GM23338 (cell line): ENCODE measurements around the gene GGT6. TPM values are rescaled to one million over a fixed set of nuclear protein-coding genes. Genes with fewer than 3 reads are reported as not detected.
A peak's percentile ranks its signal among the peaks of the same experiment; 100 is the strongest.

Experiments used
- ATAC-seq: fragments of 200-7000 bp; cut with Tn5 transposase; 3 replicates; pipeline ENCODE4 v1.9.1; 2020
- DNase-seq: peaks from one replicate; pipeline ENCODE4 v3.0.0-alpha.2; 2015; ENCODE audit warnings: low spot score
- H2AFZ ChIP-seq: fragments of 200-600 bp; sonication (generic); 2 replicates; pipeline ENCODE4 v1.8.0; 2016; ENCODE audit warnings: antibody characterized with exemption, mild to moderate bottlenecking, moderate library complexity
- H3F3A ChIP-seq: fragments of 200-600 bp; sonication (generic); replicated peaks from 2 replicates; pipeline ENCODE4 v1.8.0; 2017; ENCODE audit warnings: antibody characterized with exemption, mixed run types, low read depth
- H3K27ac ChIP-seq: fragments of 200-600 bp; sonication (generic); 2 replicates; pipeline ENCODE4 v1.6.1; 2016; ENCODE audit warnings: low read depth
- H3K27me3 ChIP-seq: fragments of 200-600 bp; sonication (generic); 2 replicates; pipeline ENCODE4 v1.8.0; 2016; ENCODE audit warnings: mild to moderate bottlenecking, mixed run types, moderate library complexity; ENCODE audit not compliant: insufficient read depth
- H3K36me3 ChIP-seq: fragments of 200-600 bp; sonication (generic); 2 replicates; pipeline ENCODE4 v1.8.0; 2016; ENCODE audit warnings: mild to moderate bottlenecking; ENCODE audit not compliant: insufficient read depth
- H3K4me1 ChIP-seq: fragments of 200-600 bp; sonication (generic); 2 replicates; pipeline ENCODE4 v1.8.0; 2016; ENCODE audit warnings: mild to moderate bottlenecking, moderate library complexity; ENCODE audit not compliant: insufficient read depth
- H3K4me2 ChIP-seq: fragments of 200-600 bp; sonication (generic); 2 replicates; pipeline ENCODE4 v1.7.1; 2017; ENCODE audit warnings: mixed run types
- H3K4me3 ChIP-seq: fragments of 200-600 bp; sonication (generic); 2 replicates; pipeline ENCODE4 v1.6.1; 2016; ENCODE audit warnings: mixed run types
- H3K79me2 ChIP-seq: fragments of 200-600 bp; sonication (generic); replicated peaks from 2 replicates; pipeline ENCODE4 v1.8.0; 2017; ENCODE audit warnings: mild to moderate bottlenecking; ENCODE audit not compliant: insufficient read depth
- H3K9me2 ChIP-seq: fragments of 200-600 bp; sonication (generic); 2 replicates; pipeline ENCODE4 v1.8.0; 2017; ENCODE audit not compliant: insufficient read depth
- H4K20me1 ChIP-seq: fragments of 200-600 bp; sonication (generic); replicated peaks from 2 replicates; pipeline ENCODE4 v1.8.0; 2017; ENCODE audit warnings: mild to moderate bottlenecking; ENCODE audit not compliant: insufficient read depth
- H3K27ac Mint-ChIP-seq: 2 replicates; pipeline ENCODE4 v1.8.0; 2020; ENCODE audit warnings: inconsistent platforms, mild to moderate bottlenecking, moderate library complexity, mixed read lengths
- H3K27me3 Mint-ChIP-seq: 3 replicates; pipeline ENCODE4 v1.8.0; 2022; ENCODE audit warnings: low read depth, mild to moderate bottlenecking, moderate library complexity, mixed read lengths, inconsistent platforms; ENCODE audit not compliant: insufficient read depth, poor library complexity
- H3K36me3 Mint-ChIP-seq: 3 replicates; pipeline ENCODE4 v1.8.0; 2021; ENCODE audit warnings: low read depth, mild to moderate bottlenecking, inconsistent platforms, moderate library complexity, mixed read lengths
- H3K4me1 Mint-ChIP-seq: 3 replicates; pipeline ENCODE4 v1.8.0; 2020; ENCODE audit warnings: mild to moderate bottlenecking, inconsistent platforms, mixed read lengths
- H3K4me3 Mint-ChIP-seq: 3 replicates; pipeline ENCODE4 v1.8.0; 2021; ENCODE audit warnings: moderate library complexity, mild to moderate bottlenecking, inconsistent platforms, mixed read lengths
- H3K9me3 Mint-ChIP-seq: 3 replicates; pipeline ENCODE4 v1.8.0; 2020; ENCODE audit warnings: moderate library complexity, mild to moderate bottlenecking, inconsistent platforms, mixed read lengths
- CREB1 ChIP-seq: fragments of 250-450 bp; sonication (Bioruptor Pico); IDR thresholded peaks from 2 replicates; pipeline ENCODE4 v1.5.0; 2020; ENCODE audit warnings: low read depth, mild to moderate bottlenecking, moderate library complexity
- EZH2 ChIP-seq: fragments of 200-600 bp; sonication (generic); IDR thresholded peaks from one replicate; pipeline ENCODE4 v1.8.0; 2017; ENCODE audit warnings: antibody characterized with exemption, mild to moderate bottlenecking, low read depth; ENCODE audit not compliant: unreplicated experiment
- JUNB ChIP-seq: IDR thresholded peaks from one replicate; pipeline ENCODE4 v1.6.1; 2016; ENCODE audit warnings: antibody characterized with exemption; ENCODE audit not compliant: unreplicated experiment
- NANOG ChIP-seq: IDR thresholded peaks from 2 replicates; pipeline ENCODE4 v1.6.1; 2016; ENCODE audit warnings: antibody characterized with exemption, borderline replicate concordance
- POLR2AphosphoS5 ChIP-seq: IDR thresholded peaks from 2 replicates; pipeline ENCODE4 v1.6.1; 2016; ENCODE audit warnings: antibody characterized with exemption, low read depth
- STAT1 ChIP-seq: IDR thresholded peaks from one replicate; pipeline ENCODE4 v1.6.1; 2016; ENCODE audit warnings: antibody characterized with exemption; ENCODE audit not compliant: unreplicated experiment
- polyA plus RNA-seq: library from polyadenylated mRNA; unstranded; fragments of >200 nt; fragmentation: Nextera tagmentation; extraction: Ambion mirVana; gene quantifications from 2 replicates; pipeline ENCODE4 v1.2.1, GENCODE V29; 2016
- total RNA-seq: library from RNA; depleted of rRNA; stranded (reverse); fragments of >200 nt; shearing (Covaris generic); gene quantifications from 2 replicates; pipeline ENCODE4 v1.2.3, GENCODE V29; 2014
- TF ChIP-seq, protein P1 (sequence below): fragments of 250-450 bp; sonication (Bioruptor Pico); IDR thresholded peaks from 2 replicates; pipeline ENCODE4 v1.5.0; 2020; ENCODE audit warnings: mild to moderate bottlenecking, moderate library complexity
- TF ChIP-seq, protein P2 (sequence below): IDR thresholded peaks from 2 replicates; pipeline ENCODE4 v1.6.1; 2016; ENCODE audit warnings: antibody characterized with exemption
- TF ChIP-seq, protein P3 (sequence below), 2 experiments: fragments of 200-600 bp in 1 of 2; sonication (generic) in 1 of 2; conservative IDR thresholded peaks; 2 replicates each; pipeline versions ENCODE4 v1.5.1 to v1.6.1; 2016 to 2017; ENCODE audit warnings: antibody characterized with exemption in 2 of 2, low read depth in 2 of 2, mild to moderate bottlenecking in 2 of 2, moderate library complexity in 1 of 2

GGT6 gene
- total and polyA plus RNA-seq, 2 experiments from 2014 or later = 0.24 TPM; not detected in 1

DNA sequence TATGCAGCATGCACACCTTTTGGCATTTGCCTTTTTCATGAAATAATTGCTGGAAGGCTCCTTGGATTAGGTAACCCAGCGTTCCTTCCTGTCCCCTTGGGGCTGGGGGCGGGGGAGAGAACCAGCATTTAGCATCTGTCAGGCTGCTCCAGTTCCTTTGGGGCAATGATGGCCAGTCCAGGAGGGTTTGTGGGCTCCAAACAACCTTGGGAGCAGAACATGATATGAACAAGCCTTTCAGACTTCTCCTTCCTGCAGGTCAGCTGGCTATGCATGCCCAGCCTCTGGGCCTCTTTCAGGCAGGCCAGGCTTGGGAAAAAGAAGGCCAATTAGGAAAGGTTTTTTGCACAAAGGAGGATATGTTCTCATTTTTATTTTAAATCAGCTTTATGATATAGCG, 22.8 kb upstream of the GGT6 start:
- TF ChIP-seq NANOG (no peak), EZH2 (no peak), POLR2AphosphoS5 (no peak), JUNB (no peak), CREB1 (no peak), STAT1 (no peak)
- TF ChIP-seq, protein P1, sequence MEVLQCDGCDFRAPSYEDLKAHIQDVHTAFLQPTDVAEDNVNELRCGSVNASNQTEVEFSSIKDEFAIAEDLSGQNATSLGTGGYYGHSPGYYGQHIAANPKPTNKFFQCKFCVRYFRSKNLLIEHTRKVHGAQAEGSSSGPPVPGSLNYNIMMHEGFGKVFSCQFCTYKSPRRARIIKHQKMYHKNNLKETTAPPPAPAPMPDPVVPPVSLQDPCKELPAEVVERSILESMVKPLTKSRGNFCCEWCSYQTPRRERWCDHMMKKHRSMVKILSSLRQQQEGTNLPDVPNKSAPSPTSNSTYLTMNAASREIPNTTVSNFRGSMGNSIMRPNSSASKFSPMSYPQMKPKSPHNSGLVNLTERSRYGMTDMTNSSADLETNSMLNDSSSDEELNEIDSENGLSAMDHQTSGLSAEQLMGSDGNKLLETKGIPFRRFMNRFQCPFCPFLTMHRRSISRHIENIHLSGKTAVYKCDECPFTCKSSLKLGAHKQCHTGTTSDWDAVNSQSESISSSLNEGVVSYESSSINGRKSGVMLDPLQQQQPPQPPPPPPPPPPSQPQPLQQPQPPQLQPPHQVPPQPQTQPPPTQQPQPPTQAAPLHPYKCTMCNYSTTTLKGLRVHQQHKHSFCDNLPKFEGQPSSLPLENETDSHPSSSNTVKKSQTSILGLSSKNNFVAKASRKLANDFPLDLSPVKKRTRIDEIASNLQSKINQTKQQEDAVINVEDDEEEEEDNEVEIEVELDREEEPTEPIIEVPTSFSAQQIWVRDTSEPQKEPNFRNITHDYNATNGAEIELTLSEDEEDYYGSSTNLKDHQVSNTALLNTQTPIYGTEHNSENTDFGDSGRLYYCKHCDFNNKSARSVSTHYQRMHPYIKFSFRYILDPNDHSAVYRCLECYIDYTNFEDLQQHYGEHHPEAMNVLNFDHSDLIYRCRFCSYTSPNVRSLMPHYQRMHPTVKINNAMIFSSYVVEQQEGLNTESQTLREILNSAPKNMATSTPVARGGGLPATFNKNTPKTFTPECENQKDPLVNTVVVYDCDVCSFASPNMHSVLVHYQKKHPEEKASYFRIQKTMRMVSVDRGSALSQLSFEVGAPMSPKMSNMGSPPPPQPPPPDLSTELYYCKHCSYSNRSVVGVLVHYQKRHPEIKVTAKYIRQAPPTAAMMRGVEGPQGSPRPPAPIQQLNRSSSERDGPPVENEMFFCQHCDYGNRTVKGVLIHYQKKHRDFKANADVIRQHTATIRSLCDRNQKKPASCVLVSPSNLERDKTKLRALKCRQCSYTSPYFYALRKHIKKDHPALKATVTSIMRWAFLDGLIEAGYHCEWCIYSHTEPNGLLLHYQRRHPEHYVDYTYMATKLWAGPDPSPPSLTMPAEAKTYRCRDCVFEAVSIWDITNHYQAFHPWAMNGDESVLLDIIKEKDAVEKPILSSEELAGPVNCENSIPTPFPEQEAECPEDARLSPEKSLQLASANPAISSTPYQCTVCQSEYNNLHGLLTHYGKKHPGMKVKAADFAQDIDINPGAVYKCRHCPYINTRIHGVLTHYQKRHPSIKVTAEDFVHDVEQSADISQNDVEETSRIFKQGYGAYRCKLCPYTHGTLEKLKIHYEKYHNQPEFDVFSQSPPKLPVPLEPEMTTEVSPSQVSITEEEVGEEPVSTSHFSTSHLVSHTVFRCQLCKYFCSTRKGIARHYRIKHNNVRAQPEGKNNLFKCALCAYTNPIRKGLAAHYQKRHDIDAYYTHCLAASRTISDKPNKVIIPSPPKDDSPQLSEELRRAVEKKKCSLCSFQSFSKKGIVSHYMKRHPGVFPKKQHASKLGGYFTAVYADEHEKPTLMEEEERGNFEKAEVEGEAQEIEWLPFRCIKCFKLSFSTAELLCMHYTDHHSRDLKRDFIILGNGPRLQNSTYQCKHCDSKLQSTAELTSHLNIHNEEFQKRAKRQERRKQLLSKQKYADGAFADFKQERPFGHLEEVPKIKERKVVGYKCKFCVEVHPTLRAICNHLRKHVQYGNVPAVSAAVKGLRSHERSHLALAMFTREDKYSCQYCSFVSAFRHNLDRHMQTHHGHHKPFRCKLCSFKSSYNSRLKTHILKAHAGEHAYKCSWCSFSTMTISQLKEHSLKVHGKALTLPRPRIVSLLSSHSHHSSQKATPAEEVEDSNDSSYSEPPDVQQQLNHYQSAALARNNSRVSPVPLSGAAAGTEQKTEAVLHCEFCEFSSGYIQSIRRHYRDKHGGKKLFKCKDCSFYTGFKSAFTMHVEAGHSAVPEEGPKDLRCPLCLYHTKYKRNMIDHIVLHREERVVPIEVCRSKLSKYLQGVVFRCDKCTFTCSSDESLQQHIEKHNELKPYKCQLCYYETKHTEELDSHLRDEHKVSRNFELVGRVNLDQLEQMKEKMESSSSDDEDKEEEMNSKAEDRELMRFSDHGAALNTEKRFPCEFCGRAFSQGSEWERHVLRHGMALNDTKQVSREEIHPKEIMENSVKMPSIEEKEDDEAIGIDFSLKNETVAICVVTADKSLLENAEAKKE (CRISPR knock-in tag) = no peak
- TF ChIP-seq, protein P2, sequence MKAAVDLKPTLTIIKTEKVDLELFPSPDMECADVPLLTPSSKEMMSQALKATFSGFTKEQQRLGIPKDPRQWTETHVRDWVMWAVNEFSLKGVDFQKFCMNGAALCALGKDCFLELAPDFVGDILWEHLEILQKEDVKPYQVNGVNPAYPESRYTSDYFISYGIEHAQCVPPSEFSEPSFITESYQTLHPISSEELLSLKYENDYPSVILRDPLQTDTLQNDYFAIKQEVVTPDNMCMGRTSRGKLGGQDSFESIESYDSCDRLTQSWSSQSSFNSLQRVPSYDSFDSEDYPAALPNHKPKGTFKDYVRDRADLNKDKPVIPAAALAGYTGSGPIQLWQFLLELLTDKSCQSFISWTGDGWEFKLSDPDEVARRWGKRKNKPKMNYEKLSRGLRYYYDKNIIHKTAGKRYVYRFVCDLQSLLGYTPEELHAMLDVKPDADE = no peak
- TF ChIP-seq, protein P3, sequence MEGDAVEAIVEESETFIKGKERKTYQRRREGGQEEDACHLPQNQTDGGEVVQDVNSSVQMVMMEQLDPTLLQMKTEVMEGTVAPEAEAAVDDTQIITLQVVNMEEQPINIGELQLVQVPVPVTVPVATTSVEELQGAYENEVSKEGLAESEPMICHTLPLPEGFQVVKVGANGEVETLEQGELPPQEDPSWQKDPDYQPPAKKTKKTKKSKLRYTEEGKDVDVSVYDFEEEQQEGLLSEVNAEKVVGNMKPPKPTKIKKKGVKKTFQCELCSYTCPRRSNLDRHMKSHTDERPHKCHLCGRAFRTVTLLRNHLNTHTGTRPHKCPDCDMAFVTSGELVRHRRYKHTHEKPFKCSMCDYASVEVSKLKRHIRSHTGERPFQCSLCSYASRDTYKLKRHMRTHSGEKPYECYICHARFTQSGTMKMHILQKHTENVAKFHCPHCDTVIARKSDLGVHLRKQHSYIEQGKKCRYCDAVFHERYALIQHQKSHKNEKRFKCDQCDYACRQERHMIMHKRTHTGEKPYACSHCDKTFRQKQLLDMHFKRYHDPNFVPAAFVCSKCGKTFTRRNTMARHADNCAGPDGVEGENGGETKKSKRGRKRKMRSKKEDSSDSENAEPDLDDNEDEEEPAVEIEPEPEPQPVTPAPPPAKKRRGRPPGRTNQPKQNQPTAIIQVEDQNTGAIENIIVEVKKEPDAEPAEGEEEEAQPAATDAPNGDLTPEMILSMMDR (conservative IDR thresholded peaks at IDR 0.05; ENCODE audit: low read depth in 2 of 2) = no peak
- H3K4me2 ChIP-seq = peak overlapping the region; percentile 94

More for the DNA sequence above, 22.8 kb upstream of the GGT6 start:
- Mint-ChIP-seq H3K9me3 (no peaks in the 10 kb centered on the region; the same call in 2 of the 3 replicates), H3K27me3 (peaks cover 39% of the 10 kb centered on the region), H3K36me3 (no peaks in the 10 kb centered on the region), H3K27ac (no peak overlapping the region), H3K4me3 (peak overlapping the region; percentile 80; the same call in 2 of the 3 replicates), H3K4me1 (peaks cover 26% of the 10 kb centered on the region)
- no peak for ATAC-seq
- Histone ChIP-seq H3K27ac (no peak overlapping the region), H3K4me3 (peak overlapping the region; percentile 74), H3K79me2 (no peaks in the 10 kb centered on the region), H4K20me1 (no peaks in the 10 kb centered on the region), H3F3A (no peaks in the 10 kb centered on the region), H3K36me3 (no peaks in the 10 kb centered on the region), H2AFZ (no peak overlapping the region), H3K9me2 (no peaks in the 10 kb centered on the region), H3K4me1 (peaks cover 9% of the 10 kb centered on the region), H3K27me3 (peaks cover 39% of the 10 kb centered on the region)
- no peak for DNase-seq
